LNCaP clone FGC (cell line): ENCODE data around the gene IGSF11.

ENCODE experiments used
- DNase-seq: peaks from one replicate; pipeline ENCODE4 v3.0.0-alpha.2; 2011; ENCODE audit warnings: low read depth
- H3K4me3 ChIP-seq: 2 replicates; pipeline ENCODE4 v1.5.1; 2011; ENCODE audit warnings: mild to moderate bottlenecking, low read depth, low read length, control low read depth
- CTCF ChIP-seq: IDR thresholded peaks from 2 replicates; pipeline ENCODE4 v1.5.1; 2012; ENCODE audit warnings: mild to moderate bottlenecking; ENCODE audit not compliant: control insufficient read depth, insufficient read depth; ENCODE audit errors: extremely low read depth

Gene IGSF11

GRCh38 chr3:118889691-118890090 lies 145.0 kb downstream of the IGSF11 start:
- TF ChIP-seq CTCF: no peak
- no peak for DNase-seq
- H3K4me3 ChIP-seq: no peak overlapping the region

- TF ChIP-seq CTCF: no peak
- DNase-seq: no peak
- no peak overlapping the region for H3K4me3 ChIP-seq
Measured at GRCh38 chr3:118886708-118887107, 147.9 kb downstream of the IGSF11 start.

DNA sequence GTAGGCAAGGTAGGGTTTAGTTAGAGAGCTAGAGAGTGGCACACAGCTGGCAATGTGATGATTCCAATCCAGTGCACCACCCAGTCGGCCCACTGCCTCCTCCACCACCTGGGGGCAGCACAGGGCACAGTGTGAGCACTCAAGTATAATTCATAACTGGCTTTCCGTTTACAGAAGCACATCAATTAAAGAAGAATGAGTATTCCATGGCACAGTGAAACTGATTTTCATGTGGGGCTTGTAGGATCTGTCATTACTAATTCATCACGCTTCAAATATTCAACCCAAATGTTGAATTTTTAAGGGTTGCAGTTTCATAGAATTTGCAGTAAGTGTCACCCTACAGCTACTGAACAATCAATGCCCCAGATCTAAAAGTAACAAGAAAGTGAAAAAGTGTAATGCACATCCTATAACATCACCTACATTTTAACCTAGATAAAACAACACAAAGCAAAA lies 149.9 kb downstream of the IGSF11 start:
- peak; percentile 13 for DNase-seq
- no peak overlapping the region for H3K4me3 ChIP-seq
- TF ChIP-seq CTCF: peak; percentile 96

DNA sequence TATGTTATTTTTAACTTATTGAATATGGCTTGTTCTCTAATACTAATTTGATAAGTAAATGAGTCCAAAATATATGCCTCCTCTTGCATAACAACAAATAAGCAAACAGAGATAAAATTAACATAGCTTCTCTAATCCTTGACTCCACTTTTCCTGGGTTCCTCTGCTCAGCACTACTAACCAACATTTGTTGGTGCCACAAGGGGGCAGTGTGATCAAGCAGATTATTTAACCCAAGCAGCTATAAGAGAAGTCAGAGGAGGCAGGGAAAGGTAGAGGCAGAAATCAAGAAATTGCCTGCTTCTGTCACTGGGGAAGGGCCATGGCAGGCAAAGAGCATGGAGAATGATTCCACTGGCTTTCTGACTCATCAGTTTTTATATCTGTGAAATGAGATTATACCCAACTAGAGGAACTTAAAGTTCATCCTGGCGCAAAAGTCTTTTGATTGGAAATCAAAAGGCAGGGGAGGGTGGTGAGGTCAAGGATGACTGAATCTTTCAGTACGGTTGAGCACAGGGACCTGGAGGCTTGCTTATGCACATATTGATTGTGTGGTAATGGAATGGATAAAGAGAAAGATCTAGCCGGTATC lies 152.2 kb downstream of the IGSF11 start:
- peak; percentile 92 for TF ChIP-seq CTCF
- H3K4me3 ChIP-seq: no peak overlapping the region
- peak; percentile 23 for DNase-seq

DNA sequence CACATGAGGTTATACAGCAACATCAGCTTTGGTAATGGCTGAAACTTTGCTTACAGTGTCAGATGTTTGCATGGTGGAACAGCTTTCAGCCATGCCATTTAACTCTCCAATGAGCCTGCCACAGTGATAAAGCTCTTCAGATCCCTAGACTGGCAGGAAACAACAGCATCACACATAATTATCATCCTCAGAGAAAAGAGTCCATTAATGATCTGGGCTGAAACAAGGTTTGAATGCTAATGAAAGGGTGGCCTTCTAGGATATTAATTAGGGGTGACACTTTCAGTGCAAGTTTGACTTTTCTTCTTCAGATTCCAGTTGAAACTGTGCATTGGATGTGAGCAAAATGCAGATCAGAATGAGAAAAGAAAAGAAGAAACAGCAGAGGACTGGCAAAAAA lies 166.6 kb downstream of the IGSF11 start:
- DNase-seq: no peak
- TF ChIP-seq CTCF: no peak
- no peak overlapping the region for H3K4me3 ChIP-seq

- DNase-seq: no peak
- no peak overlapping the region for H3K4me3 ChIP-seq
- peak; percentile 30; the same call in 1 of the 2 replicates for TF ChIP-seq CTCF
Measured at GRCh38 chr3:118863731-118864322, 170.8 kb downstream of the IGSF11 start.

GRCh38 chr3:118859950-118860349 lies 174.7 kb downstream of the IGSF11 start:
- no peak for DNase-seq
- TF ChIP-seq CTCF: no peak
- H3K4me3 ChIP-seq: no peak overlapping the region

DNA sequence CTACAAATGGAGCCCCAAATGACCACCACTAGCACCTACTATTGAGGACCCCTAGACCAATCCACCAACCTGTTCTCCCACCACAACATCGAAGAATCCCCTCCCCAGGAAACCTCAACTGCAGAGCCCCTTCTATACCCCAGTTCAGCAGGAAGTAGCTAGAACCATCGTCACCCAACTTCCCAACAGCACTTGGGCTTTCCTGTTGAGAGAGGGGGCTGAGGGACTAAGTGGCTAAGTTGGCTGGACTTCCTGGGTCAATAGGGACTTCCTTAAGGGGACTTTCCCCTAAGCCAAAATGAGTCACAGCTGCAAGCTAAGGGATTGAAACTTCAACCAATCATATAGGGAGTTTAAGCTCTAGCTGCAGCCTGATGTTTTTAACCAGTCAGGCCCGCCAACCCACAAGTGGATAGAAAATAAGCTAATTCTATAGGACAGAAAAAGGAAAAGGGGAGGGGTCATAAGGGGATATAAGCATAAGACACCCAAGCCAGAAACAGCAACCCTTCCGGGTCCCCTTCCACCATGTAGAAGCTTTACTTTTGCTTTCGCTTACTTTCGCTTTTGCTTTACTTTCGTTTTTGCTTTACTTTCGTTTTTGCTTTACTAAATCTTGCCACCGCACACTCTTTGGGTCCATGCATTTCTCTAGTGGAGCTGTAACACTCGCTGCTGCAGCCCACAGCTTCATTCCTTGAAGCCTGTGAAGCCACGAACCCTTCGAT lies 183.0 kb downstream of the IGSF11 start:
- peak overlapping the region; percentile 49 for H3K4me3 ChIP-seq
- peak; percentile 6 for DNase-seq
